Cardiac fibroblast (primary cell): Measurements from ENCODE around the gene EXOG.
"Not testable (repeated sequence)": the region's sequence is repeated elsewhere in the genome, so short reads cannot be mapped to it uniquely, and the experiment has no call there.

ENCODE experiments used
- DNase-seq, 2 donors: peaks; one replicate each; pipeline versions ENCODE4 v3.0.0 to v3.0.0-alpha.2; 2010; ENCODE audit warnings: low read depth in 2 of 2
- H3K4me3 ChIP-seq, 2 donors: replicated peaks in 1 of 2; 1 replicate in 1 of 2; 2 replicates in 1 of 2; pipeline ENCODE4 v1.5.1; 2011; ENCODE audit warnings: low read depth in 2 of 2, low read length in 2 of 2, mild to moderate bottlenecking in 2 of 2, moderate library complexity in 1 of 2
- TF ChIP-seq, protein P1 (sequence below): IDR thresholded peaks from one replicate; pipeline ENCODE4 v1.5.1; 2011; ENCODE audit warnings: low read depth, mild to moderate bottlenecking, low read length, inconsistent platforms

The EXOG gene

DNA sequence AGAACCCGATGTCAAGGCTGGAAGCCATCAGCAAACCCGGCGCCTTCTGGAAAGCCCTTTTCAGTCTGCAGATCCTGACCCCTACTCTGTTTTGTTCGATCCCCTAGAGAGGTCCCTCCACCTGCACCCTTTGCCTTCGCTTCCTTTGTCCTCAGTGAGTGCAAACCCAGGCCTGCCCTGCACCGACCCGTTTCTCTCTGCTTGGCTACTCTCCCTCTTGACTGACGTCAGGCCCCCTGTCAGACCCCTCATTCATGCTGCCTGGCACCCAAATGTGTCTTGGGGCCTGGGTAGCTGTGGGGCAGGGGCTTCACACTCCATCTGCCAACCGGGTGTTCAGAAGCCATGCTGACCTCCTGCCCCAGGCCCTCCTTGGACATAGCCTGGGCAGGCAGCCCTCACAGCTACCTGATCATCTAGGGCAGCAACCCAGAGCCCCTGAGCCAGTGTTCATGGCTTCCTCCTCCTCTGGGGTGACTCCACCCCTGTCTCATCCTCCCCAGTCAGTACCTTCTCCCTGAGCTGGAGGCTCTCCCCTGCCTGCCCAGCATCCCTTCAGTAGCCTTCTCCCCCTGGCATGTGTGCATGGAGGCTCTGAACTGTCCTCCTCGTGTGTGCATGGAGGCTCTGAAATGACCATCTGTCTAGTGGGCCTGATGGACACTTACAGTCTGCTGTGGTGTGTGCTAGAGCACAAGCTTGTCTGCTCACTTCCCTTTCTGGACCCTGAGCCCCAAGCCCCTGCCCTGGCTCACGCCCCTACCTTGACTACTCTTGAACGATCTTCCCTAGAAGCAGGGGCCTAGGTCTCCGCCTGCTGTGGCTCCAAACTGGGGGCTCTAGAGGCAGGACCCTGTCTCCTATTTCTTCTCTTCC is 69.4 kb downstream of the EXOG start:
- no peak for DNase-seq
- H3K4me3 ChIP-seq = no peak overlapping the region
- TF ChIP-seq, protein P1, sequence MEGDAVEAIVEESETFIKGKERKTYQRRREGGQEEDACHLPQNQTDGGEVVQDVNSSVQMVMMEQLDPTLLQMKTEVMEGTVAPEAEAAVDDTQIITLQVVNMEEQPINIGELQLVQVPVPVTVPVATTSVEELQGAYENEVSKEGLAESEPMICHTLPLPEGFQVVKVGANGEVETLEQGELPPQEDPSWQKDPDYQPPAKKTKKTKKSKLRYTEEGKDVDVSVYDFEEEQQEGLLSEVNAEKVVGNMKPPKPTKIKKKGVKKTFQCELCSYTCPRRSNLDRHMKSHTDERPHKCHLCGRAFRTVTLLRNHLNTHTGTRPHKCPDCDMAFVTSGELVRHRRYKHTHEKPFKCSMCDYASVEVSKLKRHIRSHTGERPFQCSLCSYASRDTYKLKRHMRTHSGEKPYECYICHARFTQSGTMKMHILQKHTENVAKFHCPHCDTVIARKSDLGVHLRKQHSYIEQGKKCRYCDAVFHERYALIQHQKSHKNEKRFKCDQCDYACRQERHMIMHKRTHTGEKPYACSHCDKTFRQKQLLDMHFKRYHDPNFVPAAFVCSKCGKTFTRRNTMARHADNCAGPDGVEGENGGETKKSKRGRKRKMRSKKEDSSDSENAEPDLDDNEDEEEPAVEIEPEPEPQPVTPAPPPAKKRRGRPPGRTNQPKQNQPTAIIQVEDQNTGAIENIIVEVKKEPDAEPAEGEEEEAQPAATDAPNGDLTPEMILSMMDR = no peak

DNA sequence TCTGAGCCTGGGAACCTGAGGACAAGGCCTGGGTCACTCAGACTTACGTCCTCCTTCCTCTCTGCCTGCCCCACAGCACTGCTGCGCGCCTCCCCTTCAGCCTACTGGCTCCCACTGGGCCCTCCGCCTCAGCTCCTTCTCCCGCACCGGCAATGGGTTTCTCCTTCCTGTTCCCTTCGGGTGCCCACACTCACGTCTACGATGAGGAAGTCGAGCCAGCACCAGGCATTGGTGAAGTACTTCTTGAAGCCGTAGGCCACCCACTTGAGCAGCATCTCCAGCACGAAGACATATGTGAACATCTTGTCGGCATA is 70.0 kb downstream of the EXOG start:
- no peak for DNase-seq
- TF ChIP-seq, protein P1 = no peak
- H3K4me3 ChIP-seq = no peak overlapping the region

DNA sequence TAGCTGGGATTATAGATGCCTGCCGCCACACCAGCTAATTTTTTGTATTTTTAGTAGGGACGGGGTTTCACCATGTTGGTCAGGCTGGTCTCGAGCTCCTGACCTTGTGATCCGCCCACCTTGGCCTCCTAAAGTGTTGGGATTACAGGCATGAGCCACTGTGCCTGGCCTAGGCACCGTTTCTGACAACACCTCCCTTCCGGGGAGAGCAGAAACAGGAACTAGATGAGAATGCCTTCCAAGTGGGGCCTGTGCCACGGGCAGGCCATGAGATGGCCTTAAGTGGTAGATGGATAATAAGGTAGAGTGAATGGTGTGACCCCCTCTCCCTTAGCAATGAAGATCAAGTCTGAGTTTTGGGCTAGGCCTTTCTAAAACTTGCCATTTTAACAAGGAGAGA is 70.7 kb downstream of the EXOG start:
- not testable (repeated sequence) for H3K4me3 ChIP-seq, DNase-seq

DNA sequence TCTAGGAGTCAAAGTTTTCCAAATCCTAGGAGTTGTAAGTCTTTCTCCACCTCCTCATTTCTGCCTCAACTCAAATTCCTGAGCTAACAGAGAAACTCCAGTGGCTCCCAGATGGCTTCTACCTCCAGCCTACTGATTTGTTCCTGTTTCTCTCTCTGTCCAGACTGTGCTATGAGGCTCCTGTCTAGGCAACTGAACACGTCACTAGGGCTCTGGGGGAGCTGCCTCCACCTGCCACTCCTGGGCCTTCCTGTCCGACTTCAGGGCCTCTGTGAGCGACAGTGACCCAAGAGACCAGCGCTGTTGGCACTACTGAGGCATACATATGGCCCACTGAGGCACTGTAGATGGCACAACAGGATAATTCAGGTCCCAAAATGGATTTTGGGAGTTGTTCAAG is 71.4 kb downstream of the EXOG start:
- DNase-seq = no peak
- no peak overlapping the region for H3K4me3 ChIP-seq
- TF ChIP-seq, protein P1 = no peak

DNA sequence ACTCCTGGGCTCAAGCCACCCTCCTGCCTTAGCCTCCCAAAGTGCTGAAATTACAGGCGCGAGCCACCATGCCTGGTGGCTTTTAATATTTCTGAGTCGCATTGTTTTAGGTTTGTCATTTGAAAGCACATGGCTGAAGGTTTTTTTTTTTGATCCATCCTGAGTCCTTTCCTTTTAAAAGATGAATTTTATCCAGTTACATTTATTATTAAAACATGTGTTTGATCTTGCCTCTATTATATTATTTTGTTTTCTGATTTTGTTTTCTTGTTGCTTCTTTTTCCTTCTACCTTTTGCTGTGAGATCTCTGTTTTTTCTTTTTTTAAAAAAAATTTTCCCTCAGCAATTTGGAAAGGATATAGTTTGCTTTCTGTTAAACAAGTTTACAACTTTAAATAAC is 77.0 kb downstream of the EXOG start:
- DNase-seq = no peak
- H3K4me3 ChIP-seq = no peak overlapping the region
- TF ChIP-seq, protein P1 = no peak

DNA sequence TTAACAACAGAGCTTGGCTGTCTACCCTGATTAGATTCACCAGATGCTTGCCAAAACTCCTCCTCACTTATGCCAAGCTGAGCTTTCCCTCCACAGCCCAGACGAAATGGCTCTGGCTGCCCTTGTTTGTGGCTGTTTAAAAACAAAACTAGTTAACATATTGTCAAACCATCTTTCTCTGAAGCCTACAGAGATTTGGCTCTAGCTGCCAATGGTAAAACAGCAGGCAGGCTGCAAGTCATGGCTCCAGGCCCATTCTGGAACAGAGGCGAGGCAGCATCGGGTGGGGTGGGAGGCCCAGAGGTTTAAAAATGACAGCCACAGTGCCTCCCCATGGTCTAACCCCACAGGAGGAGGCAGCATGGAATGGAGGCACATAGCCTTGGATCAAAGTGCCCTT is 77.4 kb downstream of the EXOG start:
- no peak overlapping the region for H3K4me3 ChIP-seq
- TF ChIP-seq, protein P1 = no peak
- no peak for DNase-seq

DNA sequence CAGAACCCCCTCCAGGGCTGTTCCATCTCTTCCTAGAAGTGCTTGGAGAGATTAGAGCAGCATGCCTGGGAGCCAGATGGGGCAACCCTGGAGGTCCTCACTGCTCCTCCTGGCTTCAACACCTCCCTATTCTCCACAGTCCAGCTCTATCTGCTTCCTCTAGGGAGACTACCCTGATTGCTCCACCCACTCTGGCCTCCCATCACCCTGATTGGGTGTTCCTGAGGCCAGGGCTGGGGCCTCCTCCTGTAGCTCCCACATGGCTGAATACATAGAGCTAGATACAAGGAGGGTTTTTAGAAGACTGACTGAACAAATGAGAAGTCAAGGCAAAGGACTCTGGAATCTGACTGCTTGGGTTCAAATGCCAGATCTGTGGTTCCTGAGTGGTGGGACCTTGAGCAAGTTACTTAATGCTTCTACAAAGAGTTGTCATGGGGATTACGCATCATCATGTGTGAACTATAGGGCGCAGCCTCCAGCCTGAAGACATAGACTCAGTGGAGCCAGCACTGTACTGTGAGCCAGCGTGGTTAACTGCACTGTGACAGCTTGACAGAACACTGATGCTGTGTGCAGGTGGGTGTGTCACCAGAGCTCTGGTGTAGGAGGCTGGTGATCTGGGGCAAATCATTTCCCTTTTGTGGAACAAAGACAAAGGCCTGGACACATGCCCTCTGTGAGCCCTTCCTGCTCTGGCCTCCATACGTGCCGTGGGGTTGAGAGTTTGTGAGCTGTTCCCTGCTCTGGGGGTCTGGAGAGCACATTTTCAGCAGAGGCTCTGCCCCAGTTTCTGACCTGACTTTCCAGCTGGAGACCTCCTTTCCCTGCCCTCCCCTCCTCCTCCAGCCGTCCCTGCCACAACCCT is 78.5 kb downstream of the EXOG start:
- TF ChIP-seq, protein P1 = no peak
- peak; percentile 15 to 31 for DNase-seq
- H3K4me3 ChIP-seq = no peak overlapping the region
